Skeletal muscle tissue (tissue), 4 donors: ENCODE measurements around the gene ZFHX3. TPM values are rescaled to one million over a fixed set of nuclear protein-coding genes. Genes with fewer than 3 reads are reported as not detected.

ENCODE experiments used
- H3K27ac ChIP-seq: one replicate; pipeline ENCODE4 v1.7.0; 2013; ENCODE audit warnings: mild to moderate bottlenecking, low read depth, low read length, inconsistent platforms
- H3K27me3 ChIP-seq, 3 donors: one replicate each; pipeline ENCODE4 v1.7.0; 2013; ENCODE audit warnings: low read length in 3 of 3; ENCODE audit not compliant: control insufficient read depth in 3 of 3, insufficient read depth in 3 of 3
- H3K36me3 ChIP-seq, 3 donors: one replicate each; pipeline ENCODE4 v1.7.0; 2013; ENCODE audit warnings: low read length in 3 of 3; ENCODE audit not compliant: control insufficient read depth in 3 of 3, insufficient read depth in 3 of 3
- H3K4me1 ChIP-seq, 3 donors: one replicate each; pipeline ENCODE4 v1.7.0; 2013; ENCODE audit warnings: low read length in 3 of 3, mild to moderate bottlenecking in 3 of 3; ENCODE audit not compliant: control insufficient read depth in 3 of 3, insufficient read depth in 3 of 3
- H3K4me3 ChIP-seq, 3 donors: one replicate each; pipeline ENCODE4 v1.7.0; 2013; ENCODE audit warnings: low read length in 3 of 3
- H3K9ac ChIP-seq, 3 donors: one replicate each; pipeline ENCODE4 v1.7.0; 2013; ENCODE audit warnings: low read length in 3 of 3, mild to moderate bottlenecking in 3 of 3, moderate library complexity in 2 of 3, low read depth in 1 of 3
- H3K9me3 ChIP-seq, 3 donors: one replicate each; pipeline ENCODE4 v1.7.0; 2013; ENCODE audit warnings: low read length in 3 of 3; ENCODE audit not compliant: control insufficient read depth in 3 of 3
- total RNA-seq: library from RNA; depleted of rRNA; stranded (reverse); fragments of >200 nt; gene quantifications from one replicate; pipeline ENCODE4 v1.2.3, GENCODE V29; 2014
- donor health status: Osteomylitis.

The ZFHX3 gene
- total RNA-seq, 1 donor from 2014 or later = 8.9 TPM

GRCh38 chr16:72979974-72980373 is 68.0 kb downstream of the ZFHX3 start:
- Histone ChIP-seq H3K27ac (no peak overlapping the region), H3K9ac (no peak overlapping the region), H3K4me3 (no peak overlapping the region), H3K27me3 (no peaks in the 10 kb centered on the region), H3K9me3 (no peaks in the 10 kb centered on the region), H3K4me1 (peaks cover 35 to 58% (median 45%) of the 10 kb centered on the region in 3 donors), H3K36me3 (no peaks in the 10 kb centered on the region)

- Histone ChIP-seq H3K36me3 (no peaks in the 10 kb centered on the region), H3K9me3 (no peaks in the 10 kb centered on the region), H3K9ac (no peak overlapping the region), H3K4me1 (peaks cover 22 to 43% (median 28%) of the 10 kb centered on the region in 3 donors), H3K27ac (no peak overlapping the region), H3K27me3 (no peaks in the 10 kb centered on the region), H3K4me3 (no peak overlapping the region)
Measured at GRCh38 chr16:72978212-72978611, 69.7 kb downstream of the ZFHX3 start.

- H3K4me1 ChIP-seq = peaks cover 22 to 49% (median 25%) of the 10 kb centered on the region in 3 donors
- H3K36me3 ChIP-seq = no peaks in the 10 kb centered on the region
- no peaks in the 10 kb centered on the region for H3K27me3 ChIP-seq
- H3K9me3 ChIP-seq = no peaks in the 10 kb centered on the region
- H3K4me3 ChIP-seq = no peak overlapping the region
- H3K27ac ChIP-seq = no peak overlapping the region
- H3K9ac ChIP-seq = no peak overlapping the region
Measured at GRCh38 chr16:72977127-72977526, 70.8 kb downstream of the ZFHX3 start.

- H3K9me3 ChIP-seq = no peaks in the 10 kb centered on the region
- no peak overlapping the region for H3K4me3 ChIP-seq
- no peak overlapping the region for H3K27ac ChIP-seq
- H3K9ac ChIP-seq = no peak overlapping the region
- H3K4me1 ChIP-seq = peaks cover 22 to 49% (median 25%) of the 10 kb centered on the region in 3 donors
- no peaks in the 10 kb centered on the region for H3K27me3 ChIP-seq
- H3K36me3 ChIP-seq = no peaks in the 10 kb centered on the region
Measured at GRCh38 chr16:72976438-72977064, 71.4 kb downstream of the ZFHX3 start.

GRCh38 chr16:72975809-72976437 is 72.0 kb downstream of the ZFHX3 start:
- Histone ChIP-seq H3K27ac (no peak overlapping the region), H3K9ac (no peak overlapping the region), H3K27me3 (no peaks in the 10 kb centered on the region), H3K9me3 (no peaks in the 10 kb centered on the region), H3K36me3 (no peaks in the 10 kb centered on the region), H3K4me3 (no peak overlapping the region), H3K4me1 (peaks cover 25 to 51% (median 25%) of the 10 kb centered on the region in 3 donors)

GRCh38 chr16:72974142-72974769 is 73.7 kb downstream of the ZFHX3 start:
- H3K4me3 ChIP-seq = no peak overlapping the region
- H3K27ac ChIP-seq = no peak overlapping the region
- no peaks in the 10 kb centered on the region for H3K9me3 ChIP-seq
- peaks cover 36 to 54% (median 36%) of the 10 kb centered on the region in 3 donors for H3K4me1 ChIP-seq
- H3K9ac ChIP-seq = no peak overlapping the region
- H3K36me3 ChIP-seq = no peaks in the 10 kb centered on the region
- H3K27me3 ChIP-seq = no peaks in the 10 kb centered on the region

- H3K9me3 ChIP-seq = no peaks in the 10 kb centered on the region
- no peaks in the 10 kb centered on the region for H3K36me3 ChIP-seq
- peaks cover 31 to 45% (median 33%) of the 10 kb centered on the region in 3 donors for H3K4me1 ChIP-seq
- H3K27me3 ChIP-seq = no peaks in the 10 kb centered on the region
- no peak overlapping the region for H3K9ac ChIP-seq
- no peak overlapping the region for H3K4me3 ChIP-seq
- H3K27ac ChIP-seq = no peak overlapping the region
Measured at GRCh38 chr16:72972878-72973571, 74.9 kb downstream of the ZFHX3 start.

GRCh38 chr16:72971370-72971769 is 76.6 kb downstream of the ZFHX3 start:
- no peak overlapping the region for H3K4me3 ChIP-seq
- H3K36me3 ChIP-seq = no peaks in the 10 kb centered on the region
- no peaks in the 10 kb centered on the region for H3K9me3 ChIP-seq
- H3K27me3 ChIP-seq = no peaks in the 10 kb centered on the region
- peaks cover 24 to 34% (median 26%) of the 10 kb centered on the region in 3 donors for H3K4me1 ChIP-seq
- no peak overlapping the region for H3K9ac ChIP-seq
- H3K27ac ChIP-seq = no peak overlapping the region

GRCh38 chr16:72970656-72971055 is 77.3 kb downstream of the ZFHX3 start:
- Histone ChIP-seq H3K4me3 (no peak overlapping the region), H3K27ac (no peak overlapping the region), H3K9ac (no peak overlapping the region), H3K36me3 (no peaks in the 10 kb centered on the region), H3K9me3 (no peaks in the 10 kb centered on the region), H3K27me3 (no peaks in the 10 kb centered on the region), H3K4me1 (peaks cover 21 to 30% (median 23%) of the 10 kb centered on the region in 3 donors)
